Right lobe of liver (tissue), 4 donors: ENCODE data around the gene MYO7B.

Experiments
- POLR2A ChIP-seq: fragments of 450-650 bp; IDR thresholded peaks from one replicate; pipeline ENCODE4 v1.6.1; 2017; ENCODE audit warnings: antibody characterized with exemption, mild to moderate bottlenecking
- TF ChIP-seq, protein P1 (sequence below), 4 donors: fragments of 200-600 bp in 3 of 4; fragments of 450-650 bp in 1 of 4; IDR thresholded peaks; one replicate each; pipeline versions ENCODE4 v1.5.1 to v1.8.0; 2016 to 2022; ENCODE audit warnings: antibody characterized with exemption in 4 of 4, mild to moderate bottlenecking in 2 of 4
- donor health status: DM: no; HTN: no; CAD: no.
- donor health status: DM: no; HTN: no; CAD: no.
- donor health status: DM: no; HTN: yes; CAD: no.

DNA sequence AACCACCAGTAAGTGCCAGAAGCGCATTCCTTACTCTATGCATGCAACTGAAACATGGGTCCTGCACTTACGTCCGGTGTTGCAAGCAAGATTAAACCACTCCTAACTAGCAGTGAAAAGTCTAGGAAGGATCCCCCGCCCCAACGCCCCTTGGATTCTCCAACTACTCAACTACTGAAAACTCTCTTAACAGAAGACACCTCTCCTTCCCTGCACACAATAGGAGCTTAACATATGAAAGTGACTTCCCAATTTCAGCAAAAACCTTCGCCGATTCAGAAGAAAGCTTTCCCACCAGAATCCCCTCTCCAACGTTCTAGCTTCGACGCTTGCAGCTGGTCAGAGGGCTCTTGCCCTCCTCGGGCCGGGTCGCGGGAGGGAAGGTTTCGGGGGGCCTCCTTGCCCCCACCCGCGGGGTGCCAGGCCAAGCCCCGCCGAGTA, 9.8 kb upstream of the MYO7B start:
- TF ChIP-seq, protein P1, sequence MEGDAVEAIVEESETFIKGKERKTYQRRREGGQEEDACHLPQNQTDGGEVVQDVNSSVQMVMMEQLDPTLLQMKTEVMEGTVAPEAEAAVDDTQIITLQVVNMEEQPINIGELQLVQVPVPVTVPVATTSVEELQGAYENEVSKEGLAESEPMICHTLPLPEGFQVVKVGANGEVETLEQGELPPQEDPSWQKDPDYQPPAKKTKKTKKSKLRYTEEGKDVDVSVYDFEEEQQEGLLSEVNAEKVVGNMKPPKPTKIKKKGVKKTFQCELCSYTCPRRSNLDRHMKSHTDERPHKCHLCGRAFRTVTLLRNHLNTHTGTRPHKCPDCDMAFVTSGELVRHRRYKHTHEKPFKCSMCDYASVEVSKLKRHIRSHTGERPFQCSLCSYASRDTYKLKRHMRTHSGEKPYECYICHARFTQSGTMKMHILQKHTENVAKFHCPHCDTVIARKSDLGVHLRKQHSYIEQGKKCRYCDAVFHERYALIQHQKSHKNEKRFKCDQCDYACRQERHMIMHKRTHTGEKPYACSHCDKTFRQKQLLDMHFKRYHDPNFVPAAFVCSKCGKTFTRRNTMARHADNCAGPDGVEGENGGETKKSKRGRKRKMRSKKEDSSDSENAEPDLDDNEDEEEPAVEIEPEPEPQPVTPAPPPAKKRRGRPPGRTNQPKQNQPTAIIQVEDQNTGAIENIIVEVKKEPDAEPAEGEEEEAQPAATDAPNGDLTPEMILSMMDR (IDR thresholded peaks at IDR 0.05), result no peak
- no peak for TF ChIP-seq POLR2A
